Measurements from ENCODE around the gene SOBP.

The SOBP gene

DNA sequence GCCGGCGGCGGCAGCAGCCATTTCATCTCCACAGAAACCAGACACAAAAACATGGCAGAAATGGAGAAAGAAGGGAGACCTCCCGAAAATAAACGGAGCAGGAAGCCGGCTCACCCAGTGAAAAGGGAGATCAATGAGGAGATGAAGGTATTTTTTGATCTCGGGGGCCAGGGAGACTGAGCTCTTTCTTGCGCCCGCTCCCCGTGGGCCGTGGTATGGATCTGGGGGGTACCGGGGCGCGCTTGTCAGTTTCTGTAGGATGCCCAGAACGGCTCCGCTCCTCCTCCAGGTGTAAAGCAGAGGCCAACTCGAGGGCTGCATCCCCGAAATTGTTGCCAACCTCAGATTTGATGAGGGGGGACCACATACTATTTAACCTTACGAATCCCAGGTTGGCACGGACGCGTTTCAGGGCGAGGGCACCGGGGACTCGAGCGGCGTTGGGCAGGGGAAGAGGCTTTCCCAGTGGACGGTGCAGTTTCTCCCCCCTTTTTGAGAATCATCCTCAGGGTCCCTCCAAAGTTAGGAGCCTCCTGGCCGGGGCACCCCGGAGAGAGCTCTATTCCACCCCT lies 735 bp downstream of the SOBP start:
- Histone ChIP-seq H3K27me3 (ENCODE audit: insufficient read depth, insufficient read length) (peaks cover 52% of the 10 kb centered on the region), H3K4me1 (ENCODE audit: insufficient read depth, insufficient read length) (no peaks in the 10 kb centered on the region)

GRCh38 chr6:107491138-107491609 lies 1.3 kb downstream of the SOBP start:
- H3K4me1 ChIP-seq (ENCODE audit: insufficient read depth, insufficient read length) = no peaks in the 10 kb centered on the region
- no peaks in the 10 kb centered on the region for H3K9me3 ChIP-seq (ENCODE audit: insufficient read depth, low read length)
- peak overlapping the region; percentile 64 for H3K9ac ChIP-seq (ENCODE audit: insufficient read length, low read depth)
- H3K4me3 ChIP-seq (ENCODE audit: insufficient read length, low read depth) = peak overlapping the region; percentile 72
- no peak for TF ChIP-seq ZNF274 (IDR thresholded peaks at IDR 0.05; ENCODE audit: low read depth, low read length)
- TF ChIP-seq YY1 (IDR thresholded peaks at IDR 0.05; ENCODE audit: insufficient read depth, insufficient read length) = no peak
- TF ChIP-seq SUZ12 (IDR thresholded peaks at IDR 0.05; ENCODE audit: extremely low read depth, insufficient read depth, insufficient read length) = no peak
- peaks cover 48% of the 10 kb centered on the region for H3K27me3 ChIP-seq (ENCODE audit: insufficient read depth, insufficient read length)
- H3K36me3 ChIP-seq (ENCODE audit: insufficient read depth, insufficient read length, low read length) = no peaks in the 10 kb centered on the region
- no peak for DNase-seq (ENCODE audit: low read depth, low spot score)

More for the DNA sequence above, 735 bp downstream of the SOBP start:
- peak overlapping the region; percentile 64 for H3K9ac ChIP-seq (ENCODE audit: insufficient read length, low read depth)
- TF ChIP-seq YY1 (IDR thresholded peaks at IDR 0.05; ENCODE audit: insufficient read depth, insufficient read length) = no peak
- TF ChIP-seq SUZ12 (IDR thresholded peaks at IDR 0.05; ENCODE audit: extremely low read depth, insufficient read depth, insufficient read length) = no peak
- TF ChIP-seq ZNF274 (IDR thresholded peaks at IDR 0.05; ENCODE audit: low read depth, low read length) = no peak
- H3K9me3 ChIP-seq (ENCODE audit: insufficient read depth, low read length) = no peaks in the 10 kb centered on the region
- H3K4me3 ChIP-seq (ENCODE audit: insufficient read length, low read depth) = peak overlapping the region; percentile 72
- H3K36me3 ChIP-seq (ENCODE audit: insufficient read depth, insufficient read length, low read length) = no peaks in the 10 kb centered on the region
- no peak for DNase-seq (ENCODE audit: low read depth, low spot score)

- Histone ChIP-seq H3K36me3 (ENCODE audit: insufficient read depth, insufficient read length, low read length) (no peaks in the 10 kb centered on the region), H3K4me3 (ENCODE audit: insufficient read length, low read depth) (no peak overlapping the region), H3K27me3 (ENCODE audit: insufficient read depth, insufficient read length) (peaks cover 40% of the 10 kb centered on the region), H3K9ac (ENCODE audit: insufficient read length, low read depth) (no peak overlapping the region), H3K9me3 (ENCODE audit: insufficient read depth, low read length) (no peaks in the 10 kb centered on the region), H3K4me1 (ENCODE audit: insufficient read depth, insufficient read length) (no peaks in the 10 kb centered on the region)
- TF ChIP-seq YY1 (IDR thresholded peaks at IDR 0.05; ENCODE audit: insufficient read depth, insufficient read length) = no peak
- TF ChIP-seq ZNF274 (IDR thresholded peaks at IDR 0.05; ENCODE audit: low read depth, low read length) = no peak
- no peak for DNase-seq (ENCODE audit: low read depth, low spot score)
Measured at GRCh38 chr6:107491760-107492660, 2.1 kb downstream of the SOBP start.

DNA sequence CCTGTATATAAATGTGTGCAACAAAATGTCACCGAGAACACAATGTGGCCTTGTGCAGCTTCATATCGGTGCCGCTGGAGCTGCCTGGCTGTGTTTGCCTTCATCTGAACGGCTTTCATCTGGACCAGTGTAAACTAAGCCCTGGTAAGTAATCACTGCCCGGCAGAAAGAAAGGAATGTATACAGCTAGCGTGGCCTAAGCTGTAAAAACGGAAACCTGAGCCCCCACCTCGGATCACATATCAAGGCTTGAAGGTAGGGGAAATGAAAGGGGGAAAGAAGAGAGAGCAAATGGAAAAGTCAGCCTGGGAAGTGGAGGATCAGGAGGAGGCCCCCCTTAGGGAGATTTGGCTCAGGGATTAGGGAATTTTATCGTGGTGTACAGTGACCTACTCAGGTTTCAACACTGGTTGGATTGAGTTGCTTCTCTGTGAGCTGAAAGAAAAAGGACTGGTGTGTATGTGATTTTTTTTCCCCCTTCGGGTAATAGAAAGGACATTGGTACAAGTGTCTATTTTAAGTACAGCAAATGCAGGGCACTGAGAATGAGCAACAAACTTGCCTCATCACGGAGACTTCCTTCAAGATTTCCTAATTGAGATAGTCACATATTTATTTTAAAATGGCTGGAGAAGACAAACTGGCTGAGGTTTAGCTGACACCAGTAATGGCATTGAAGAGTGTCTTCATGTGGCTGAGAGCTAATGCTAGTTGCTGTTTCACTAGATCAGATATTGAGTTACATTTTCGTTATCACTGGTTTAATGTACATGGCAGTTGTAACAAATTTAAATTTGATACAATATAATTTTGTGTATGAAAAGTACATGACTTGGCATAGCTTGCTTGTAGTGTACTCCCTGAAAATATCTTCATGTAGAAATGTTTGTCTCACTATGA lies 3.5 kb downstream of the SOBP start:
- TF ChIP-seq SUZ12 (IDR thresholded peaks at IDR 0.05; ENCODE audit: extremely low read depth, insufficient read depth, insufficient read length) = no peak
- no peak for TF ChIP-seq YY1 (IDR thresholded peaks at IDR 0.05; ENCODE audit: insufficient read depth, insufficient read length)
- TF ChIP-seq ZNF274 (IDR thresholded peaks at IDR 0.05; ENCODE audit: low read depth, low read length) = no peak
- Histone ChIP-seq H3K9ac (ENCODE audit: insufficient read length, low read depth) (no peak overlapping the region), H3K4me3 (ENCODE audit: insufficient read length, low read depth) (no peak overlapping the region), H3K27me3 (ENCODE audit: insufficient read depth, insufficient read length) (peaks cover 26% of the 10 kb centered on the region), H3K36me3 (ENCODE audit: insufficient read depth, insufficient read length, low read length) (no peaks in the 10 kb centered on the region), H3K9me3 (ENCODE audit: insufficient read depth, low read length) (no peaks in the 10 kb centered on the region), H3K4me1 (ENCODE audit: insufficient read depth, insufficient read length) (no peaks in the 10 kb centered on the region)
- DNase-seq (ENCODE audit: low read depth, low spot score) = no peak

- Histone ChIP-seq H3K36me3 (ENCODE audit: insufficient read depth, insufficient read length, low read length) (no peaks in the 10 kb centered on the region), H3K4me3 (ENCODE audit: insufficient read length, low read depth) (no peak overlapping the region)
Measured at GRCh38 chr6:107495196-107495643, 5.3 kb downstream of the SOBP start.

DNA sequence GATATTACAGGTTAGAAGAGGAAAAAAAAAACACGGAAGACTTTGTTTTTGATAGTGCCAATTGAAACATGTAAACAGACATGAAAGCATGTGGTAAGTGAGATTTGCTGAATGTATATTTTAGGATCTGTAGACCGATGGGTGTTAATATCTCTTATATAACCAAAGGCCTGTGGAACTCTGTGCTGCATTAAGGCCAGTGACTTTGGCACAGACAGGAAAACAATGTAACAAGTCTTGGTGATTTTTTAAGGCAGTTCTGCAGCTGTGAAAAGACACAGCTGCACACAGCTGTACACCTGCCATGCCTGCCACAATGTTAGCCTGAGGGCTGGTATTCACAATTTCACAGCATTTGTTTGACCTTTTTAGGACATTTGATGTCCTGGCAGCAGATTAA lies 6.1 kb downstream of the SOBP start:
- Histone ChIP-seq H3K36me3 (ENCODE audit: insufficient read depth, insufficient read length, low read length) (no peaks in the 10 kb centered on the region), H3K27me3 (ENCODE audit: insufficient read depth, insufficient read length) (peaks cover 15% of the 10 kb centered on the region), H3K9ac (ENCODE audit: insufficient read length, low read depth) (no peak overlapping the region), H3K4me3 (ENCODE audit: insufficient read length, low read depth) (no peak overlapping the region), H3K4me1 (ENCODE audit: insufficient read depth, insufficient read length) (no peaks in the 10 kb centered on the region), H3K9me3 (ENCODE audit: insufficient read depth, low read length) (no peaks in the 10 kb centered on the region)
- TF ChIP-seq SUZ12 (IDR thresholded peaks at IDR 0.05; ENCODE audit: extremely low read depth, insufficient read depth, insufficient read length) (no peak), YY1 (IDR thresholded peaks at IDR 0.05; ENCODE audit: insufficient read depth, insufficient read length) (no peak), ZNF274 (IDR thresholded peaks at IDR 0.05; ENCODE audit: low read depth, low read length) (no peak)
- no peak for DNase-seq (ENCODE audit: low read depth, low spot score)

More at GRCh38 chr6:107495196-107495643, 5.3 kb downstream of the SOBP start:
- H3K9ac ChIP-seq (ENCODE audit: insufficient read length, low read depth) = no peak overlapping the region
- H3K27me3 ChIP-seq (ENCODE audit: insufficient read depth, insufficient read length) = peaks cover 21% of the 10 kb centered on the region
- DNase-seq (ENCODE audit: low read depth, low spot score) = no peak
- TF ChIP-seq SUZ12 (IDR thresholded peaks at IDR 0.05; ENCODE audit: extremely low read depth, insufficient read depth, insufficient read length) (no peak), YY1 (IDR thresholded peaks at IDR 0.05; ENCODE audit: insufficient read depth, insufficient read length) (no peak), ZNF274 (IDR thresholded peaks at IDR 0.05; ENCODE audit: low read depth, low read length) (no peak)
- no peaks in the 10 kb centered on the region for H3K4me1 ChIP-seq (ENCODE audit: insufficient read depth, insufficient read length)
- no peaks in the 10 kb centered on the region for H3K9me3 ChIP-seq (ENCODE audit: insufficient read depth, low read length)
